HG03025 (cell line): ENCODE measurements around the gene ERI3.

Source experiments
- ATAC-seq: cut with Tn5 transposase; IDR thresholded peaks from one replicate; pipeline ENCODE4 v1.9.1; 2021; ENCODE audit warnings: mild to moderate bottlenecking, moderate library complexity; ENCODE audit not compliant: unreplicated experiment, low FRiP score

ERI3 gene, protein sequence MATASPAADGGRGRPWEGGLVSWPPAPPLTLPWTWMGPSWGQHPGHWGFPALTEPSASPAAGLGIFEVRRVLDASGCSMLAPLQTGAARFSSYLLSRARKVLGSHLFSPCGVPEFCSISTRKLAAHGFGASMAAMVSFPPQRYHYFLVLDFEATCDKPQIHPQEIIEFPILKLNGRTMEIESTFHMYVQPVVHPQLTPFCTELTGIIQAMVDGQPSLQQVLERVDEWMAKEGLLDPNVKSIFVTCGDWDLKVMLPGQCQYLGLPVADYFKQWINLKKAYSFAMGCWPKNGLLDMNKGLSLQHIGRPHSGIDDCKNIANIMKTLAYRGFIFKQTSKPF

DNA sequence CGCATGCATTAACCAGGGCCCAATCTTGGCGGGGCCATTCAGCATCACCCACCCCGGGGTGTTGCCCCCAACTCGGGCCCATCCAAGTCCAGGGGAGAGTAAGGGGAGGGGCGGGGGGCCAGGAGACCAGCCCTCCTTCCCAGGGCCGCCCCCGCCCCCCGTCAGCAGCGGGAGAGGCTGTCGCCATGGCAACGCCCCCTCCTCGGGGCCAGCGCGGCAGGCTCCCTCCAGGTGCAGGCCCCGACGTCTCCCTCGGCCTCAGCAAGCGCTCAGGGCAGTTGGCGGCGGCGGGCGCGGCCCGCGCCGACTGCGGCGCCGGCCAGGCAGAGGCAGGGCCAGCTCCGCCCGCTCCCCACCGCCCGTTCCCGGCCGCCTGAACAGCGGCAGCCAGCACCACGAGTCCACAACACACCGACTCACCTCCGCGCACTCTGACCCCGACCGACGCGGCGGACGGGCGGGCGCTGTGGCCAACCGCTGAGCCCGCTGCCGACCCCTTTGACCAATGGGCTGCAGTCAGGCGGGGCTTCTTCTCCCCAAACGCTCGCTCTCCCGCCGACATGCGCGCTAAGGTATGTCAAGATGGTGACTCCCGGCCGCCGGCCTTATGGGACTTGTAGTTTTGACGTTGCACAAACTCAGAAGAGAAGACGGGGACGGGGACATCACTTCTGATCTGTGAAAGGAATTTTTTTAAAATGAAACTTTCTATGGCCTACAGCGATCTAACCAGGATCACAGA, at the start of gene ERI3:
Gene ERI3, minus strand, starts transcription at position 418 of the 742 bp plus-strand sequence. Its CDS starts 231 bp downstream, at position 187.
- peak; percentile 92 for ATAC-seq

DNA sequence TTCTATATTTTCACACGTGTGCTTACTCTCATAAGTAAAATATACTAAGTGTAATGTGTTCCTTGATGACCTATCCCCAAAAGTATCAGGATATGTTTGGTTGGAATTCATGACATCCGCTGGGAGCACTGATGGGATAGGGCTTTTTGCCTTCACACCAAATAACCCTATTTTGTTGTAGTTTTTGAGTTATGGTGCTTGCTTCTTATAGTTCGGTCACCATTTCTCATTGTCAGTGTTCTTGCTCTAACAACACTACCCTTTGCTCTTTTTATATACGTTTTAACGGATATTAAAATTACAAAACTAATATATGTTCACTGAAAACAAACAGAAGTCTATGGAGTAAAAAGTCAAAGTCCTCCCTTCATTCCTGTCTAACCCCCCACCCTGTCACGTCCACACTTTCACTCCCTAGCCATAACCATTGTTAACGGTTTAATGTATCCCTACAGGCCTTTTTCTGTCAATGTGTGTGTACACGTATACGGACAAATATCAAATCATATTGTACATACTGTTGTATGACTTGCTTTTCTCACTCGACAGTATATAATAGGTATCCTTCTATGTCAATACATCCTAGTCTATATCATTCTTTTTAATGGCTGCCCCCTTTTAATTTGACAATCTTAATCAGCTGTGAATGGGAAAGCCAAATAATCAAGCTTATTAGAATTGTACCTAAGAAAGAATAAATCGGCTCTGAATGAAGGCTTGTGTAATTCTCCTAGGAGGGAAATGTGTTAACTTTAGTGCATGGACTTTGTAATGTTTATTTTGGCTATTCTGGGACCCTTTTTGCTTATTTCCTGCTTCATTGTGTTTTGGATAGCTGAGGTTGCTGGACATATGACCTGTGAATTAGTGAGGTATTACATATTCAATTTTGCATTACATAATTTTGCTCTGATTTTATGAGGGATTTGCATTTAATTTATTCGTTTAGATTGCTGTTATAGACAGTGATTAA, 46.5 kb upstream of the ERI3 start:
- ATAC-seq: no peak

DNA sequence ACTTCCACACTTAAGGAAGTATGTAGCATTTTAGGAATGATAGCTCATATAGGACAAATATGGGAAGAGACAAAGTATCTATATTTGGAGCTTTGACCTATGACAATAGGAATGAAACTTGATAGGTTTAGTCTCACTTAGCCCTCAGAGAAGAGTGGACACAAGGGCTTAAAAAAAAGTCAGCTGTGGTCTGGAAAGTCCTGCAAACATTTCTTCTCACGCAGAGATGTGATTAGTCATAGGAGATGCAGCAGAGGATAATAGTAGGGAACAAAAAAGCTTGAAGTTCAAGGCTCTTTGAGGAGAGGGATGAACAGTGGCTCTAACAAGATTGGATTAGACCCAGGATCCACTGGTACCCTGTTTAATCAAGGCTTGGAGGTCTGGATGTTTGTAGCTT, 35.2 kb upstream of the ERI3 start:
- ATAC-seq: no peak

DNA sequence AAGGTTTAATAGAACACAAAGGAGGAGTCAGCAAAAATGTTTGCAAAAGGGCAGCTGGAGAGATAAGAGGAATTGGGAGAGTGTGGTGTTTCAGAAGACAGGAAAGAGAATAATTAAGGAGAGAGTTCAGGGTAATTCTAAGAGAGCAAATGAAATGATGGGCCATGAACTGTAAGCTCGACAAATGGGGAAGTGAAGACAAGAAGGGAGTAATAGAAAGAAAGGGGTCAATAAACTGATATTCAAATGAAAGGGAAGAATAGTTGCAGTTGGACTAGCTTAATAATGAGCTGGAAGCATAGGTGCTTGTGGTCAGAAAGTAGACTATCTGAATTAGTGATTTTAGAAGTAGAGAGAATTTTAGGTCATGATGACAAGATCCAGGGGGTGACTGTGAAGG, 34.4 kb upstream of the ERI3 start:
- no peak for ATAC-seq

DNA sequence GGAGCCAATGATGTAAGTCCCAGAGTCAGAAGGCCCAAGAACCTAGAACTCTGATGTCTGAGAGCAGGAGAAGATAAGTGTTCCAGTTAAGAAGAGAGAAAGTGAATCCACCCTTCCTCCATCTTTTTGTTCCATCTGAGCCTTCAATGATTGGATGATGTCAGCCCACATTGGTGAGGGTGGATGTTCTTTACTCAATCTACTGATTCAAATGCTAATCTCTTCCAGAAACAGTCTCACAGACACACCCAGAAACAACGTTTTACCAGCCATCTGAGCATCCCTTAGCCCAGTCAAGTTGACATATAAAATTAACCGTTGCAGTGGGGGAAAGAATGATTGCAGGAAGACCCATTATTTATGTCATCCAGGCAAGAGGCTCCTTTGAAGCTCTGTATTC, 33.5 kb upstream of the ERI3 start:
- no peak for ATAC-seq

DNA sequence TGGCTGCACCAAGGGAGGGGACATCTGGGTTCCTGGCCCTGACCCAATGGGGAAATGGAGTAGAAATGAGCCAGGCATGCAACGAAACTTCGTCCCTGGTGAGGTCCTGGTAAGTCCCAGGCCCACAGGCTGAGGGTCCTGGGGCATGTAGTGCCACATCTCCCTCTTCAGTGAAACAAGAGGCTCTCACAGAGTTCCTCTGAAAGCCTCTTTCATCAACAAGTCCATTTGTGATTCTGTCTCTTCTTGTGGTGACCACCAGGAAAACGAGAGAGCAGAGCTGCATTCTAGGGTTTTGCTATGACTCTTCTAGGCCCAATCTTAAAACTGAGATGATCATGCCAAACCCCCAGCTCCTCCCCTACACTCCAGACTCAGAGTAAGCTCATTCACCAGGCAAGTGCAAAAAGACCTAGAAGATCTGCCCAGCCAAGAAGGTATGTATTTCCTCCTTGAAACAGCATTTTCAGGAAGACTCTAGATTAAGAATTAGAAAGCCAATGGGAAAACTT, 25.7 kb upstream of the ERI3 start:
- ATAC-seq: no peak

DNA sequence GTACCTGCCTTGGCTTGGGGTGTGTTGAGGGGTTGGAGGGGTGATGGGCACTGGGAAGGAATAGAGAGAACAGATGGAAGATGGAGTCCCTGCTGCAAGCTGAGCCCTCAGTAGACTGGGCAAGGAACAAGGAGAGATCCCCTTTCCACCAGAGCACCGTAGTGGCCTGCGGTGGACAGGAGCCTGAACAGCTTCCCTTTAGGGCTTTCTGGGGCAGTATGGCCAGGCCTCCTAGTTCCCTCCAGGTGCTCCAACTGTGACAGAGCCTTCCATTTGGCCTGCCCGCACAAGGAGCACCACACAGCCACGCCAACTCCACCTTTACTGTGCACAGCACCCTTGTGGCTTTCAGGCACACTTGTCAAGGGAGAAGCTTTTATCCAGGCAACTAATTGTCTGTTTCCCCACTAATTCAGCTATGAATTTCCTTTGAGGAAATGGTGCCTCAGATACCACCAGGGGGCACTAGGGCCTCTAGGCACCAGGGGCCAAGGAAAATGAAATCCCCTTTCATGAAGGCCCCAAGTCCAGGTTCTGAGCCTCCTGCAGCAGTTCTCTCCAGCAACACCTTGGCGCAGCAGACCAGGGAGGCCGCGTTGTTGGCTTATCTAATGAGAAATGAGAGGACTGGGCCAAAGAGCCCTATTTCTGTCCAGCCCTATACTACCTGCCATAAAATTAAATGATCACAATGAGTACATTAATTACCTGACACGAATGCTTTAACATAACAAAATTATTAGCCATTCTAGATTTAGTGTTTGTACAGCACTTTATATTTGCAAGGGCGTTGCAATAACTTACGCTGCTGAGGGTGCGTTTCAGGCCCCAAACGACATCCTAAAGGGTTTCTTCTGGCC, 23.1 kb upstream of the ERI3 start:
- ATAC-seq: no peak

DNA sequence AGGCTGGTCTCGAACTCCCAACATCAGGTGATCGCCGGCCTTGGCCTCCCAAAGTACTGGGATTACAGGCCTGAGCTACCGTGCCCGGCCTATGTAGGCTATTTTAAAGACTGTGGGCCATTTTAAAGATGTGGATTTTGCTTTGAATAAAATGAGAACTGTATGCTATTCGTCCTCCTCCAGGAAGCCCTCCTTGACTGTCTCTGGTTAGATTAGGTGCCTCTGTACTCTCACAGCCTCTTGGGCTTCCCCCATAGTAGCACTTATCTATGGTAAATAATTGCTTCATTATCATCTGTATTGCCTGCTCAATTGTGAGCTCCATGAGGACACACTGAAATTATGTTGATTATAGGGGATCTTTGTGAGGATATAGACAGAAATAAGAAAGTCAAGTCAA, 20.5 kb upstream of the ERI3 start:
- no peak for ATAC-seq

DNA sequence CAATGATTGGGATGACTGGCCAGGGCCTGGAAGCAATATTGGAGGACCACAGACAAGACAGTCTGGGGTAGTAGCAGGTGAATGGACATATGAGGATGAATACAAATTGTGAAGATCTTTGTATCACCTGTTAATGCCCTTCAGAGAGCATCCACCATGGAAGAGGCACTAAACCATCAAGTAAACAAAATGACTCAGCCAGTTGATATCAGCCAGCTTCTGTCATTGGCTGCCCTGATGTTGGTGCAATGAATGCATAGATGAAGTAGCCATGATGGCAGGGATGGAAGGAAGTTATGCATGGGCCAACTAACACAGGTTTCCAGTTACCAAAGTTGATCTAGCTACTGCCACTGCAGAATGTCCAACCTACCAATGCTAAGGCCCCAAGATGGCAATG, 16.1 kb upstream of the ERI3 start:
- ATAC-seq: no peak

DNA sequence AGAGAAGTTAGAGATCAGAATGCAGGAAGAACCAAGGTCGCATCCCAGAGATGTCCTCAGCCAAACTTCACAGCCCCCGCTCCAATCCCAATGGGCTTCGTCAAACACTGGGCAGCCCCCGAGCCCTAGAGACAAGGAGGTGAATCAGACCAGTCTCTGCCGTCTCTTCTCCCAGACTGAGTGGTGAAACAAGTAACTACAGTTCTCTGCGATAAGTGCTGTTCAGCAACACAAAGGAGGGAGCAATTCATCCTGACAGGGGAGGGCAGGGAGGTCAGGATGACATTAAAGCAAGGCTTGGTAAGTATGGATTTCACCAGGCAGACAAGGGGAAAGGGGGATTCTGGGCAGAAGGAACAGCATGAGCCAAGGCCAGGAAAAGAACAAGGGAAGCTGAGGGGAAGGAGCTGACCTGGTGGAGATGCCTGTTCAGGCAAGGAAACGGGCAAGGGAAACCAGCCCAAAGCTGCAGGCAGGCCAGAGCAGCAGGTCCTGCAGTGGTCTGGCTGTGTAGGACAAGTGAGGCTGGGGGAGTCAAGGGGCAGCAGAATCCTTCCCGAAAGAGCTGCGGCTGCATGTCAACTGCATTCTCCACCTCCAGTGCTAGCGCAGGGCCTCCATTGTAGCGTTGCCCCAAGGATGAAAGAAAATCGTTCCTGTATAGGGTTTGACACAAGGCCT, 13.6 kb upstream of the ERI3 start:
- no peak for ATAC-seq

DNA sequence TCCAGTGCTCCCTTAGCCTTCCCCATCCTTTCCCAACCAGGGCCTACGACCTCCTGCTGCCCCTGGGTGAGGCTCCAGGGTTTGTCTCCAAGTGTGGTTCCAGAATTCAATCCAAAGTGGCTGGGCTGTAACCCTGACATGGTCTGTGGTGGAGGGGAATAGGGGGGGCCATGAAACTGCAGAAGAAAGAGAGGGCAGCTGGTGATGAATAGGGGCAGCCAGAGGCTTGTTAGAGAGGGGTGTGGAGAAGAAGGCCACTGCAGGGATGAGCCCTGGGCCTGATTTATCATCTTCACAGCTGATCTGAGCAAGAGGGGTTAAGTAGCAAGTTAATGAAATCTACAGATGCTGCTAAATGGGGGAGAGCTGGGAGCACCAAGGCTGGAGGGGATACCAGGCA, 12.9 kb upstream of the ERI3 start:
- no peak for ATAC-seq

DNA sequence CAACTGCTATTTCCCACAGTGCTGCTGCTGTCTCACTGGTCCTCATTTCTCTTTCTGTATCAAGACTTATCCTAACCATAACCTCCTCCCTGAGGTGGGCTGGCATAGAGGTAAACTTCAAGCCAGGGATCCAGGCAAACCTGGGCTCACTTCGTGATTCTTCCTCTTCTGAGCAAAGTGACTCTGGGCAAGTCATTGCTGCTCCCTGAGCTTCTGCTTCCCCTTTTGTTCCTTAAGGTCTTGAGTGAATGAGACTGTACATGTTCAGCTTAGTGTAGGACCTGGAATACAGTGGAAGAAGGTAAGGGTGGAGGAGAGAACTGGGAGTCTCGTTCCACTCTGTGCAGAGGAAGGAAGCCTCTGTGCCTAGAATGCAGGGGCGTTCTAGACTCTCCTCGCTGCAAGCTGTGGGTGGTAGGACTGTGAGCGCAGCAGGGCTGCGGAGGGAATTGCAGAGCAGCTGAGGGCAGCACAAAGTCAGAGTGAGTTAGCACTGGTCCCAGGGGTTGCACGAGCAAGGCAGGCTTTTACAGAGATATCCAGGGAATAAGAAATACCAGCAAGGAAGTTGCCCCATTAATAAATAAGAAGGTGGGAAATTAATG, 11.4 kb upstream of the ERI3 start:
- no peak for ATAC-seq

DNA sequence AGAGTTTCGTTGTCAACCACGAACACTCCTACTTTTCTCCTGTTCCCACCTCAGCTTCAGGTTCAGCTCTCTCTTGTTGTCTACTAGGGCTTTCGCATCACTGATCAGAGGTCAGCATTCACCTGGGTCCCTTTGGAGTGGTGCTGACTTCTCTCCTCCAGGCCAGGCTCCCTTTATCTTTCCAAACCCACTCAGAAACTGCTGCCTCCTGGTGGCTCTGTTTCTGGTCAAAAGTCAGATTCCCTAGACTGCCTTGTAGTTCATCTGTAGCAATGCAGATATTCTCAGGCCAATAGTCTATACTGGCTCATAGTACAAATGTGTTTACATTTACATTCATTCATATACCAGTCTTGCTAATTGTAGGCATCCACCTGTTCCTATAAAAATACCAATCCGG, 6.4 kb upstream of the ERI3 start:
- no peak for ATAC-seq

DNA sequence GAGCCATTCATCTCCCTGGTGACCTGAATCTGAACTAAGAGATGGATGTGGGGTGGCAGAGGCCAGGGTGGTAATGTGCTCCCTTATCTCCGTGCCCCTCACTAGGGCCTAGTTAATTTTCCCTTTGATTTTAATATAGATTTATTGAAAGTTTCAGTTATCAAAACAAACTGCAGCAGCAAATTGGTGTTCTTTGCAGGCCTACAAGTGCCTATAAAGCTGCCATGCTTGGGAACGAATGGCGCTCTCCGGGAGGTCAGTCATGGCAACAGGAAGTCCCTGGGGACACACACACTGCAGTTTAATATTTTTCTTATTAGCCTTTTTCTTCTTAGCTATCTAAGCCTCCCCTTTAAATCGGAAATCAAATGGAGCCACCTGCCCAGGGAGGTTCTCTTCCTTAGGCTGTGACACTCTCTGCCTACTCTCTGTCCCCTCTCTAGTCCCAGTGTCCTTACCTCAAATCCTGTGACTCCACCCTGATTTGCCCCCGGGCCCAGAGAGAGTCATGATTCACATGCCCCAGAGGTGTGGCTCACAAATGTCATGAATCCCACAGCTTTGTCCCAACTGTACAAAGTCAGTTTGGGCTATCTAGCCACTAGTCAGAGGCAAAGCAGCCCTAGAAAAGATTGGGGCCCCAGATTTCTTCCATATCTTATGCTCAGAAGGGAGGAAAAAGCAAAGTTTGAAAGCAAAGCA, 4.3 kb upstream of the ERI3 start:
- ATAC-seq: no peak

DNA sequence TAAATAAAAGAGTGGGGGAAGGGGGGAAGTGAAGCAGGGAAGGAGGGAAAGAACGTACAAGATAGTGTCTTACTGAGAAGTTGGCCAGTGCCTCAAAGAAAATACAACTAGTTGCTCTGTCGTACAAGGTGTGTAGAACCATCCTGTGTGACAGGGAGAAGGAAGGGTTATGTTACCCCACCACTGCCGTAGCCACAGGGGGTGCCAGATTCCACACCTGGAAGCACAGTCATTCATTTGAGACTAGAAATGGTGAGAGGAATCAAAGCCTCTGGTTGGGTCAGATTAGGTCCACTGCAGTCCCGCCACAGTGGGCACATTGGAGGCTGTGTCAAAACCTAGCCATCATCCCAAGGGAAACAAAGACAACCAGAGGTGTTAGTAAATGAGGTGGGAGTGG, 2.7 kb upstream of the ERI3 start:
- no peak for ATAC-seq

DNA sequence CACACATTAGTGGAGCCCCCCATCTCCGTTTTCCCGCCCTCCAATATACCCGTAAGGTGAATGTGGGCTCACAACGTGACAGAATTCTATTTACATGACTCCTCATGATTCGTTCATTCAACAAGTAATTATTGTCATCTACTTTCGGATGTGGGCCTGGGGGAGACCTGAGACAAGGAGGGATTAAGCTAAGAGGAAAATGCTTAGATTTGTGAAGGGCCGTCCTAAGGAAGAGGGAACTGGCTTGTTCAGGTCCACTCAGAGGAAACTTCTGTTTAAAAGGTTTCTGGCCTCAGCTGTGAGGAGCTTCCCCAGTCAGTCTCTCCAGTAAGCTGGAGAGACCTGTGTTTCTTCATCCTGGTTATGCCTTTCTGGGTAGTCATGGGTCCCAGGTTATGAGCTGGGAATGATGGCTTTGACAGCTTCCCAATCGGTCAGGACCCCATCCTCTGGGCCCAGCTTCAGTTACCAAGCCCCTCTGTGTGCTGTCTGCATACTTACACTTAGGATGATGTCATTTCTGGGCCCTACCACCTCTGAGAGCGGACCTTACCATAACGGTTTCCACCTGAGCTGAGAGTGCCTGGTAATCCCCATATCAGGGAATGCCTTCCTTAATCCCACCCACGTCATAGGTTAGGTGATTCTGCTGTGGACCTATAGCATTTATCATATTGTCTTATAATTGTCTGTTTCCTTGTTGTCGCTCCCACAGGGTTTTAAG, 687 bp upstream of the ERI3 start:
- ATAC-seq: no peak

DNA sequence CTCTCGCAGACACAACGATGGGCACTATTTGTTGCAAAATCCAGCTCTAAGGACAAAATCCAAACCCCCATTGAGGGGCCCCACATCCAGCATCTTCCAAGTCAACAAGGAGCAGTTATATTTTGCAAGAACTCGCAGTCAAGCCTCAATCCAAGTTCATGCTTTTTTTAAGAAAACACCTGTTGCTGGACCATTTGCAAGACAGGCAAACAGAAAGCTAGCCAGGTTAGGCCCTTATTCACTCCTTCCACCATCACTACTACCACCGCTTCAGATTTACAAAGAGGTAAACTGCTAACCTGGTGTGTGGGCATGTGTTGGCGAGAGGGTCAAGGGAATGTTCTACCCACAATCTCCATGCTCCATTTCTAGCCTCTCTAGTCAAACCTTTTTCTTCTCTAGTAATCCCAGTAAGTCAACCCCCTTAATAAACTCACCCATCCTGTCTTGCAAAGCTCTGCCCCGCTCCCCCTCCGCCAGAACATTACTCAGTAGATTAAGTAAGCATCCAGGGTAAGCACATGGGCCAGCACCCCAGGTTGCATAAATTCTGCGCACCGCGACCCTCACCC, 703 bp downstream of the ERI3 start:
- ATAC-seq: no peak
